Right lobe of liver (tissue), 4 donors: ENCODE results near the gene ANO9.

Experiments used
- POLR2A ChIP-seq: fragments of 450-650 bp; IDR thresholded peaks from one replicate; pipeline ENCODE4 v1.6.1; 2017; ENCODE audit warnings: antibody characterized with exemption, mild to moderate bottlenecking
- TF ChIP-seq, protein P1 (sequence below), 4 donors: fragments of 200-600 bp in 3 of 4; fragments of 450-650 bp in 1 of 4; IDR thresholded peaks; one replicate each; pipeline versions ENCODE4 v1.5.1 to v1.8.0; 2016 to 2022; ENCODE audit warnings: antibody characterized with exemption in 4 of 4, mild to moderate bottlenecking in 2 of 4
- donor health status: DM: no; HTN: no; CAD: no.
- donor health status: DM: no; HTN: no; CAD: no.
- donor health status: DM: no; HTN: yes; CAD: no.

DNA sequence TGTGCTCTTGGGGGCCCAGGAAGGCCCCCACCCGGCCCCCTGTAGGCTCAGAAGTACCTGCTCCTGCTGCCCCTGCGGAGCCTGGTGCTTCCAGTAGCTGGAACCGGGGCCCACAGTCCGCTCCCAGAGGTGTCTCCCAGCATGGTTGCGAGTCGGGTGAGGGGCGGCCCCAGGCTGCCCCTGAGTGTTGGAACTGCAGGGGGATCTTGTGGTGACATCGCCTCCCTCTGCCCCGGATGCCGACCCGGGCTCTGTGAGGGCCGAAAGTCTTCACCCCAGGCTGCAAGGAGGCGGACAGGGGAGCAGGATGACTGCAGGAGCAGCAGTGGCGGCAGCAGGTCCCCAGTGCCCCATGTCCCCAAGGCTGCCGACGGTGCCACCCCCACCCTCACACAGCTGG is 57.3 kb downstream of the ANO9 start:
- TF ChIP-seq POLR2A, result no peak
- TF ChIP-seq, protein P1, sequence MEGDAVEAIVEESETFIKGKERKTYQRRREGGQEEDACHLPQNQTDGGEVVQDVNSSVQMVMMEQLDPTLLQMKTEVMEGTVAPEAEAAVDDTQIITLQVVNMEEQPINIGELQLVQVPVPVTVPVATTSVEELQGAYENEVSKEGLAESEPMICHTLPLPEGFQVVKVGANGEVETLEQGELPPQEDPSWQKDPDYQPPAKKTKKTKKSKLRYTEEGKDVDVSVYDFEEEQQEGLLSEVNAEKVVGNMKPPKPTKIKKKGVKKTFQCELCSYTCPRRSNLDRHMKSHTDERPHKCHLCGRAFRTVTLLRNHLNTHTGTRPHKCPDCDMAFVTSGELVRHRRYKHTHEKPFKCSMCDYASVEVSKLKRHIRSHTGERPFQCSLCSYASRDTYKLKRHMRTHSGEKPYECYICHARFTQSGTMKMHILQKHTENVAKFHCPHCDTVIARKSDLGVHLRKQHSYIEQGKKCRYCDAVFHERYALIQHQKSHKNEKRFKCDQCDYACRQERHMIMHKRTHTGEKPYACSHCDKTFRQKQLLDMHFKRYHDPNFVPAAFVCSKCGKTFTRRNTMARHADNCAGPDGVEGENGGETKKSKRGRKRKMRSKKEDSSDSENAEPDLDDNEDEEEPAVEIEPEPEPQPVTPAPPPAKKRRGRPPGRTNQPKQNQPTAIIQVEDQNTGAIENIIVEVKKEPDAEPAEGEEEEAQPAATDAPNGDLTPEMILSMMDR (IDR thresholded peaks at IDR 0.05), result no peak
